Stimulated activated CD4-positive, alpha-beta T cell treated with anti-CD3 and anti-CD28 coated beads, TNF-alpha, amount 100 ng/mL, for 4 hours (primary cell): Measurements from ENCODE around the gene EHBP1.

ENCODE experiments used
- DNase-seq, 3 experiments: peaks; one replicate each; pipeline ENCODE4 v3.0.0-alpha.2; 2020; ENCODE audit warnings: low read depth in 3 of 3

EHBP1 gene

GRCh38 chr2:63051042-63051794 is 345.7 kb downstream of the EHBP1 start:
- no peak for DNase-seq

- no peak for DNase-seq
Observed at GRCh38 chr2:63051795-63052333, 346.4 kb downstream of the EHBP1 start.

- no peak for DNase-seq
Observed at GRCh38 chr2:63052411-63053080, 347.0 kb downstream of the EHBP1 start.

DNA sequence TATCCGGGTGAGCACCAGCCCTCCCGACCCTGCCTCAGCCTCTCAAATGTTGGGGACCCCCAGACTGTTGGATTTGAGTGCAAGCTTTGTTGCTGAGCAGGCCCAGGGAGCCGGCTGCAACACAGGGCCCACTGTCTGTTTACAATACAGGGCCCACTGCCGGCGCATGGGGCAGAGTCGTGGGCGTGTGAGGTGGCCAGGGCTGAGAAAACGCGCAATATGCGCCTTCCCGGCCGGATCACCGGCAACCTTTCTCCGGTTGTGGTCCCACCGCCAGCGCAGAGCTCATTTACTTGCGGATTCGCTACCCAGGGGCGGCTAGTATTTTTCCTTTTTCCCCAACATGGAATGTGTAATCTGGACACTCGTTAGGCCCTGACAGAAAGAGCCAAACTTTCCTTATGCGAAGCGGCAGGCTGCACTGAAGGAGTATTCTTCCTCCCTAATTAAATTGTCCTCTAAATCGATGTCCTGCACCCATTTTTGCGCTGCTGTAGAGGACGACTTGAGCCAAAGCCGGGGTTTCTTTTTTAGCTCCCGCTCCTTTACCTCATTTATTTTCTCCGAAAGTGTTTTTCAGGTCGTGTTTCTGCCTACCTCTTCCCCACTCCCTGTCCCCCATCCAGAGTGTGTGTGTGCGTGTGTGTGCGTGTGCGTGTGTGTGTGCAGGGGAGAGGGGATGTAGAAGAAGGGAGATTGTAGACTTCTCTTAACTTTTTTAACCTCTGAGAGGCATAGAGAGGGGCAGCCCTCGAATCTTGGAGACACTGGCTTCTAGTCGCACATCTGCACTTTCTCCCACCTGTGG is 347.8 kb downstream of the EHBP1 start:
- DNase-seq: no peak

DNA sequence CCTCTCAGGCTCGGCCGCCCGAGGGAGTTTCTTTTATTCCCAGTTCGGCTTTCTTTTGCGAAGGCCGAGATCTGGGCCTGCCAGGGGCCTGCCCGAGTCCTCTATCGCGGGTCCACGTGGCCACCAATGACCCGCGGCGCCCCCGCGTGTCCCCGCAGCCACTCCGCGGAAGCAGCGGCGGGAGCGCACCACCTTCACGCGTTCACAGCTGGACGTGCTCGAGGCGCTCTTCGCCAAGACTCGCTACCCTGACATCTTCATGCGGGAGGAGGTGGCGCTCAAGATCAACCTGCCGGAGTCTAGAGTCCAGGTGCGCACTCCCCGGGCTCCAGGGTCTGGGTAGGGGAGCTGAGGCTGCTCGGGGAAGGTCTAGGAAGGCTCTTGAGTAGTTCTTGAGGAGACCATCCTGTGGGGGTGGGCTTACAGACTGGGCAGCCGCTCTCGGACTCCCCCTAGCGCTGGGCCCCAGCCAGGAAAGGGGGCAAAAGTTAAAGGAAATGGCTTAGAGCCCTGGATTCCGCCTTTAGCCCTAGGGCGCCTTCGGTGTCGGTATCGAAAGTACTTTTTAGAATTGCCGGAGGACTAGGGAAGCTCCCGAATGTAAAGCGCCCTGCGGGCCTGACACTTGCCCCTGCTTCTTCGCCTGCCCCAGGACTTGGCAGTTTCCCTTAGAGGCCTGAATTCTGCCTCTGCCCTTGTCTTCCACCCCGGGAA is 348.5 kb downstream of the EHBP1 start:
- no peak for DNase-seq

DNA sequence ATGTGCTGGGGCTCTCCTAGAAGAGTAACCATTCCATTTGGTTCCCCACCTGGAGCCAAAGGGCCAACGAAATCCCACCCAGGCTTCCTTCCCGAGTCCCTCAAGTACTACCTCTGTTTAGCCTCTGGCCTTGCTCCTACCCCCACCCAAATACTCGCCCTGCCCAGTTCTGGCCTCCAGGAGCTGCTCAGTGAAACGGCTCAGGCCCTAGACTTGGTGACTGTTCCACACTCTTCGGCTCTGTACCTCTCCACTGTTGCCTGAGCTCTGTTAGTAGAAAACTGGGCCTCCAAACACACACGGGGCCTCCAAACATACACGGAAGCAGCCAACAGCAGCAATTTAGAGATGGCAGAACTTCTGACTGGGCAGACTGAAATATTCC is 349.3 kb downstream of the EHBP1 start:
- DNase-seq: no peak

GRCh38 chr2:63055226-63056106 is 350.0 kb downstream of the EHBP1 start:
- DNase-seq: no peak

GRCh38 chr2:63056107-63057050 is 350.9 kb downstream of the EHBP1 start:
- DNase-seq: no peak

DNA sequence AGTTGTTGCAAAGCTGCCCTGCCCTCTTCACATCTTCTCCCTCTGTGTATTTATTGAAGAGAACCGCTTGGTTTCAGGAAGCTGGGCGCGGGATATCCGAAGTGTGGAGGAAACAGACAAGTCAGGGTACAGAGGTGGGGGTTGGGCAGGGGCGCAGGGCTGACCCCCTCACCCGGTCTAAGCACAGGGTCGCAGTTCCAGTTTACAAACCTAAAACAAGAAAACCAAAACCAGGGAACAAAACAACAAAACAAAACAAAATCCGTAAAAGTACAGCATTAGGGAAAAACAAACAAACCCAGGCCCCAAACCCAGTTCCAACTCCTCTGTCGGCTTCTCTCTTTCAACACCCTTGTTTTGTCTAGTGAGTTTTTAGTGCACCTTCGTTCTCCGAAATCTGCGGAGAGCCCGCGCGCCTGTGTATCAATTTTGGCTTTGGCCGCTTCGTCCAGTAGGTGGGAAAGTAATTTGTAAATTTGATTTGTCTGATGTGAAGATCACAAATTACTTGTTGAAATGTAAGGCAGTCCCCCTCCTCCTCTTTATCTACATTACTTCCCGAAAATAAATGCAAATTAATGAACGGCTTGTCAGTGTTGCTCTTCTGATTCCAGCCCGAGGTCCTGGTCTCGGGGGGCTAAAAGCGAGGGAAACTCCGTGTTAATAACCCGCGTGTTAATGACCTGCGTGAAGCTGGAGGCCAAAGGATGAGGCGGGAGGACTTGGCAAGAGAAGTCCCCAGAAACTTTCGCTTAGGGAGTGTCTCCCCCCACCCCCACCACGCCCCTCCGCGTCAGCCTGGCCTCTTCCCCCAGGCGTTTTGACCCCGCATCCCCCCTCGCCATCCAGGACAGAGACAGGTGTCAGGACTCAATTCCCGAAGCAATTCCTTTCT is 352.0 kb downstream of the EHBP1 start:
- no peak for DNase-seq

DNA sequence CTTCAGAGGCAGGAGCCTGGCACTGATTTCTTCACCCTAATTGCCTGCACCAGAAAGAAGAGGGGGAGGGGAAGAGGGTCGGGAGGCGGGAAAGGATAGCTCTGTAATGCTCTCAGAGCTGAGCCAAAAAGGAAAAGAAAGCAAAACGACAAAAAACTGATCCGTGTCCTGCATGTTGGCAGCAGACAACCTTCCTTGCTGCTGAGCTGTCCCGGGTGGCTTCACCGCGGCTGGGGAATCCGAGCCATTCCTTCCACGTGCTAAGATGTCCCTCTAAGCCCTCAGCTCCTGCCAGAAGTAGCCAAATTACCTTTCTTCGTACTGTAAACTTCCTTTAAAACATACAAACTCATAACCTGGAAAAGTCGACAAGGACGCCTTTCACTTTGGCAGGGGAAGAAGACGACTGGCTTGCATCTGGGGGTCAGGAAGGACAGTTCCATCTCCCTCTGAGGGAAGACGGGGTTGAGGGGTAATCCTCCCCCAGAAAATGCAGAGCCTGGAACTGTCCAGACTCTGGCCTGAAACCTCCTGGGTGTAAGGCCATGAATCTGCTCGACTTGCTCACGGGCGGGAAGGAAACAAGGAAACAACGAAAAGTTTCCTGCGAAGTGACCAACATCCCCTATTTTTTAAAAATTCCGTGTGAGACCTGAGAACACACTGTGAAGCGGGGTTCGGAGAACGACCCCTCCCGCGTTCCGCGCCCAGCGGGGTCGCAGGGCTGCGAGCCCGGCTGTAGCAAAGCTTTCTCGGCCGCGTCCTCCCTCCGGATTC is 352.8 kb downstream of the EHBP1 start:
- no peak for DNase-seq

DNA sequence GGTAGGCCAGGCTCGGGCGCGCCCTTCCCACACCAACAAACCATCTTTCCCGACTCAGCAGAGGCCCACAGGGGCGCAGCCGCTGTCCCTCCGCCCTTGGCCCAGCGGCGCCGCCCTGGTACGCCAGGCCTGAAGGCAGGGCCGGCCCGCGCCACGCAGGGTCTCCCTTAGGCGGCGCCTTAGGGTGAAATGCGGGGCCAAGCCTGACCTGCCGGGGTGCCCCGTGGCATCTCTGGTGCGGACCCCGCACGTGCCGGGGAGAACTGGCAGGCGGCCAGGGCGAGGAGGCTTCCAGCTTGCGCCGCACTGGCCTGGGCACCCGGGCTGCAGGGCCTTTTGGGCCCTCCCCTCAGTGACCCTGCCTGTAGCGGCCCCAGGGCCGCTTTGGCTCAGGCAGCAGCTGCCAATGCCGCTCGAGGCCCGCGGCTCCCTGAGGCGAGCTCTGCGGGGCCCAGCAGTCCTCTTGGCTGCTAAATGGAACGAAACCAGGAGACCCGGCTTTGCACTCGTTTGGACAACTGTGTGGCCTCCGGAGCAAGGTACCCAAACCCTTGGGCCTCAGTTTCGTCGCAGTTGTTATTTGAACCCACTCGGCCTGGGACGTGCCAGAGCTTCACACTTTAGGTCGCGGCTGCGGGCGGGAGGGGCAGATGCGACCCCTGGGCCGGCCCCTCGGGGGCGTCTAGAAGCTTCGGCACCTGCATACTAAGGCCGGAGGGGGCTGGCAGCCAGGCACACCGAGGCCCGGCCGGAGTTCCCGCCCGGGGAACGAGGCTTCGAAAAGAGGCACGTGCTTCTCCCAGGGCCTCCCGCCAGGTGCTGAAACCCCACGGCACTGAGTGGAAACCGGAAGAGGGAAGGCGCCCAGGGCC is 353.6 kb downstream of the EHBP1 start:
- no peak for DNase-seq

DNA sequence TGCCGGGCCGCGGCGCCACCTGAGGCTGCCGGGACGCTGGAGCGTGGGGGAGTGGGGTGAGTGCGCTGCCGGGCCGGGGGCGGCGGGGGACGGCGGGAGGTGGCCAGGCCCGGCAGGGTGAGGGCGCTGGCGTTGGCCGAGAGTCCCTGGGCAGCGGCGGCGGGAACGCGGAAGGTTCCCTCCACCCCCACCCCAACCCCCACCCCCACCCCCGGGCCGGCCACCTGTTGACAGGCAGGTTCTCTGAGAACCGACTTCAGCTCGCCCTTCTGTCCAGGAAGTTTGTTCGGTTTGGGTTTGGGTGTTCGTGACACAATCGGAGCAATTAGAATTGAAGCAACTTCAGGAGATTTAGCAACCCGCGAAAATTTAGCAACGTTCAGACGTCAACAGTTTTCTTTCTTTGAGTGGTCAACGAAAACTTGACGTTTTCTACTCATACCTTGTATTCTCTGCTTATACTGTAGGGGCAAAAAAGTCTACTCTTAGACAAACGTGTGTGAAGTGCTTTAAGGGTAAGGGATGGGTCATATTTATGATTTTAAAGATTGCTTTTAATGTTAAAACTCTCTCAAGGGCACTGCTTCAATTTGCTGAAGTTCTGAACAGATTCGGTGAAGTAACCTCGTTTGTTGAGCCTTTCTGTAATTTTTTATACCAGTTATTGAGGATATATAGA is 354.4 kb downstream of the EHBP1 start:
- DNase-seq: no peak

GRCh38 chr2:63060472-63060991 is 355.0 kb downstream of the EHBP1 start:
- DNase-seq: no peak

- DNase-seq: no peak
Observed at GRCh38 chr2:63064197-63064596, 358.7 kb downstream of the EHBP1 start.

GRCh38 chr2:63064661-63065060 is 359.1 kb downstream of the EHBP1 start:
- DNase-seq: no peak

DNA sequence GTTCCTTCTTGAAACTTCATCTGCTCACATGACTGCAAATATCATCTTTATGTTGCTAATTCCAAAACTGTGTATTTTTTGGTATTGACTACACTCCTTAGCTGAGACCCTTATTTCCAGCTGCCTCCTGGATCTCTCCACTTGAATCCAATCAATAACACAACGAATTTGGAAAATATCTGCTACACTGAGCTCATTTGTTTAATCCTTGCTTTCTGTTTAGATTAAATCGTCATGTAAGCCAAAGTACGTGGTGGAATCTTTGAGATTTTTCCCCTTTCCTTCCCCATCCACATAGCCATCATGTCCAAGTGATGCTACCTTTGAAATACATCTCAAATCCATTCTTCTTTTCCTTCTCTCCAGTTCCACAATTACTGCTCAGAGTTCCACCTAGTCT is 360.8 kb downstream of the EHBP1 start:
- no peak for DNase-seq
